Nephron (organoid): ENCODE results near the gene TCL1A.

Experiments
- H3K27ac Mint-ChIP-seq, 3 experiments: 2 replicates each; pipeline ENCODE4 v1.8.0; 2020; ENCODE audit warnings: mixed read lengths in 3 of 3, mild to moderate bottlenecking in 2 of 3, moderate library complexity in 1 of 3
- H3K27me3 Mint-ChIP-seq: 2 replicates; pipeline ENCODE4 v1.8.0; 2021; ENCODE audit warnings: low read depth, mild to moderate bottlenecking, moderate library complexity, mixed read lengths
- H3K36me3 Mint-ChIP-seq: 2 replicates; pipeline ENCODE4 v1.8.0; 2020; ENCODE audit warnings: low read depth, mixed read lengths
- H3K4me1 Mint-ChIP-seq: 2 replicates; pipeline ENCODE4 v1.8.0; 2020; ENCODE audit warnings: mixed read lengths
- H3K4me3 Mint-ChIP-seq, 3 experiments: 2 replicates each; pipeline ENCODE4 v1.8.0; 2020; ENCODE audit warnings: mild to moderate bottlenecking in 3 of 3, mixed read lengths in 3 of 3, moderate library complexity in 2 of 3
- H3K9me3 Mint-ChIP-seq: 2 replicates; pipeline ENCODE4 v1.8.0; 2020; ENCODE audit warnings: mixed read lengths
- TF ChIP-seq, protein P1 (sequence below), 3 experiments: fragments of 200-600 bp; sonication (generic); IDR thresholded peaks; one replicate each; pipeline ENCODE4 v1.5.0; 2021; ENCODE audit warnings: antibody characterized with exemption in 3 of 3; ENCODE audit not compliant: unreplicated experiment in 3 of 3

The TCL1A gene

DNA sequence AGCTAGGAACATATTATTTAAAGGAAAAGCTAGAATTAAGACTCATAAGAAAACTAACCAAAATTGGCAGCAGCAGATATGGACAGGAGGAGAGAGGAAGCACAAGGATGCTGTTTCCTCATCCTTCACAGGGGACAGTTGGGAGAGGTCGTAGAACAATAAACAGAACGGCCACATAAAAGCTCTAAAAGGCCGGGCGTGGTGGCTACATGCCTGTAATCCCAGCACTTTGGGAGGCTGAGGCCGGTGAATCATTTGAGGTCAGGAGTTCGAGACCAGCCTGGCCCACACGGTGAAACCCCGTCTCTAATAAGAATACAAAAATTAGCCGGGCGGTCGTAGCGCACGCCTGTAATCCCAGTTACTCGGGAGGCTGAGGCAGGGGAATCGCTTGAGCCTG lies 17.2 kb downstream of the TCL1A start:
- Mint-ChIP-seq H3K4me3 (no peak overlapping the region), H3K9me3 (no peaks in the 10 kb centered on the region), H3K27ac (peak overlapping the region in 1 of 3 experiments; percentile 23), H3K4me1 (peaks cover 20% of the 10 kb centered on the region), H3K27me3 (peaks cover 19% of the 10 kb centered on the region), H3K36me3 (no peaks in the 10 kb centered on the region)
- TF ChIP-seq, protein P1, sequence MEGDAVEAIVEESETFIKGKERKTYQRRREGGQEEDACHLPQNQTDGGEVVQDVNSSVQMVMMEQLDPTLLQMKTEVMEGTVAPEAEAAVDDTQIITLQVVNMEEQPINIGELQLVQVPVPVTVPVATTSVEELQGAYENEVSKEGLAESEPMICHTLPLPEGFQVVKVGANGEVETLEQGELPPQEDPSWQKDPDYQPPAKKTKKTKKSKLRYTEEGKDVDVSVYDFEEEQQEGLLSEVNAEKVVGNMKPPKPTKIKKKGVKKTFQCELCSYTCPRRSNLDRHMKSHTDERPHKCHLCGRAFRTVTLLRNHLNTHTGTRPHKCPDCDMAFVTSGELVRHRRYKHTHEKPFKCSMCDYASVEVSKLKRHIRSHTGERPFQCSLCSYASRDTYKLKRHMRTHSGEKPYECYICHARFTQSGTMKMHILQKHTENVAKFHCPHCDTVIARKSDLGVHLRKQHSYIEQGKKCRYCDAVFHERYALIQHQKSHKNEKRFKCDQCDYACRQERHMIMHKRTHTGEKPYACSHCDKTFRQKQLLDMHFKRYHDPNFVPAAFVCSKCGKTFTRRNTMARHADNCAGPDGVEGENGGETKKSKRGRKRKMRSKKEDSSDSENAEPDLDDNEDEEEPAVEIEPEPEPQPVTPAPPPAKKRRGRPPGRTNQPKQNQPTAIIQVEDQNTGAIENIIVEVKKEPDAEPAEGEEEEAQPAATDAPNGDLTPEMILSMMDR (IDR thresholded peaks at IDR 0.05; ENCODE audit: unreplicated experiment in 3 of 3) = no peak

DNA sequence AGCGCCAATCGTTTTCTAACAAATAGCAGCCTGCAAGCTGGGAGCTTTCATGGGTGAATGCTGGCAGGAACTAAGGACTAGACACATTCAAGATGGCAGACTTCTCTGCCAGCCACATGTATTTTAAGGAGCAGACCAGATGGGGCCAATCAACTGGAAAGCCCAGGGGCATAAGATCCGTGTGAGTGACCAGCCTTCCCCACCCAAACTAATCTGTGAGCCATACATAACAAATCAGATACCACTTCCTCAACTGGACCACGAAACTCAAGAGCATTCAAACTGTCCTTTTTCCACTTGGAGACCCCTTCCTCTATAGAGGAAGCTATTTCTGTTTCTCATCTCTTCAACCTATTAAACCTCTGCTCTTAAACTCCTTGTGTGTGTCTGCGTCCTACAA lies 18.0 kb downstream of the TCL1A start:
- no peak overlapping the region for H3K27ac Mint-ChIP-seq
- H3K9me3 Mint-ChIP-seq = no peaks in the 10 kb centered on the region
- H3K4me3 Mint-ChIP-seq = no peak overlapping the region

DNA sequence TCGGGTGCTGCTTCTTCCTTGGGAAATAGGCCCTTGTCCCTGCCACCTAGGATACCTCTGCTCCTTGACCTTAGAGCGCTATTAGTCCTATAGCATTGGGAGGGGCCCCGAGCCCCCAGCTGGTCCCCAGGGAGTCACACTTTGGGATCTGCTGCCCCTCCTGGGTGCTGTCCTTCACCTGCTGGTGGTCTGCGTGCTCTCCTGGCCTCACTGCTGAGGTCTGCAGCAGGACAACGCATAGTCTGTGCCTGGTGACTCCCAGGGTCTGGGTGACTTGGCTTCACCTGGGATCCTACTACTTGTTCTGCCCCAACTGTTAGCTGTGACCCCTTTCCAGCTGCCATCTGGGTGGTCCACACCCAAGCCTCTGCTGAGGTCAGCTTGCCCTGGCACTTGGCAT lies 18.9 kb downstream of the TCL1A start:
- Mint-ChIP-seq H3K36me3 (no peaks in the 10 kb centered on the region), H3K27ac (no peak overlapping the region), H3K27me3 (peaks cover 21% of the 10 kb centered on the region), H3K4me1 (peaks cover 8% of the 10 kb centered on the region), H3K9me3 (no peaks in the 10 kb centered on the region), H3K4me3 (no peak overlapping the region)
- TF ChIP-seq, protein P1 (IDR thresholded peaks at IDR 0.05; ENCODE audit: unreplicated experiment in 3 of 3) = no peak

More for the DNA sequence above, 18.0 kb downstream of the TCL1A start:
- H3K4me1 Mint-ChIP-seq = peaks cover 16% of the 10 kb centered on the region
- H3K27me3 Mint-ChIP-seq = peaks cover 19% of the 10 kb centered on the region
- TF ChIP-seq, protein P1 (IDR thresholded peaks at IDR 0.05; ENCODE audit: unreplicated experiment in 3 of 3) = no peak
- H3K36me3 Mint-ChIP-seq = no peaks in the 10 kb centered on the region

DNA sequence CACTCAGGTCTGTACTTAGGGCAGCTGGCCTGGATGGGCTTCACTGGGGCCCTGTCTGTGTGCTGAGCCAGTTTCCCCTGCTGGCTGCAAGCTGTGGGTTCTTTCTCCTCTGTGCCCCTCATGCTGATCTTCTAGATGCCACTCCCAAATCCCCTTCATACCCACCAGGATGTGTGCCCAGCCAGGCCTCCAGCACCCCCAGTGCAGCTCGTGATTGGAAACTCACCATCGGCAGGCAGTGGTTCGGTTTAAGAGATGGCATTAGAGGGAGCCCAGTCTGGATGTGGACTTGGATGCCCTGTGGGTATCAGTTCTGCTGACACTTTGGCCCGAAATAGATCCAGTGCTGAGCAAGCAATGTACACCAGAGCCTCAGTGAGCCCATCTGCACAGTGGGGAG lies 21.8 kb downstream of the TCL1A start:
- Mint-ChIP-seq H3K9me3 (no peaks in the 10 kb centered on the region), H3K4me1 (no peaks in the 10 kb centered on the region), H3K27me3 (peaks cover 20% of the 10 kb centered on the region), H3K4me3 (no peak overlapping the region), H3K36me3 (no peaks in the 10 kb centered on the region), H3K27ac (no peak overlapping the region)
- TF ChIP-seq, protein P1 (IDR thresholded peaks at IDR 0.05; ENCODE audit: unreplicated experiment in 3 of 3) = no peak

DNA sequence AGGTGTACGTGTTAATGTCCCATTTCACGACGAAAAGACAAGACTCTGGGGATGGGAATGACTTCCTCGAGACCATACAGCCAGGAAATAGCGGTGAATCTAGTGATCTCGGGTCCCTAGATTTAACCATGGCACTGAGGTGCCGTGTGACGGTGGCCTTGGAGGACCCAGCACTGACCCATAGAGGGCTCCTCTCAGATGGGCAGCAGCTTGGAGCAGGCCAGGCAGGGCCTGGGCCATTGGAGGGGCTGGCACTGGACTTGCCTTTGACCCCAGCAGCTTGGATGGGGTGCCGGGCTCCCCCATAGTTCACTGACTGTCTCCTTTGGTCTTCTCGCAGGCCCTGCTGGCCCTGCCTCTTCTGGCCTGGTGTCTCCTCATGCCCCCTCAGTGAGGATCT lies 22.3 kb downstream of the TCL1A start:
- Mint-ChIP-seq H3K36me3 (no peaks in the 10 kb centered on the region), H3K9me3 (no peaks in the 10 kb centered on the region), H3K27me3 (peaks cover 18% of the 10 kb centered on the region), H3K4me1 (no peaks in the 10 kb centered on the region), H3K27ac (no peak overlapping the region), H3K4me3 (no peak overlapping the region)
- TF ChIP-seq, protein P1 (IDR thresholded peaks at IDR 0.05; ENCODE audit: unreplicated experiment in 3 of 3) = no peak

DNA sequence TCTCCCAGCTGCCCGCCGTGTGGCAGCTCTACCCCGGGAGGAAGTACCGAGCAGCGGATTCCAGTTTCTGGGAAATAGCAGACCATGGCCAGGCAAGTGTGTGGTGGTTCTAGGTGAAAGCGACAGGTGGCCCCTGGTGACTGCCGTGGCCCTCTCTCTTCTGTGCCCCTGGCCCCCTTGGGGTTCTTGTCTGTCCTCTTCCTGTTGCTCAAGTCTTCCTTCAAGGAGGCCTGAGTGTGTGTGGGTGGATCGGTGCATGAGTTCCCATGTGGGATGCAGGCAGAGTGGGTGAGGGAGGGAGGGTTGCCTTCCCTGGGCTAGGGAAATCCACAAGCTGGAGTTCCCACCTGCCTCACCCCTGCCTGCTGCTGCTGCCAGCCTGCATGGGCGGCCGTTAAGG lies 23.1 kb downstream of the TCL1A start:
- TF ChIP-seq, protein P1 (IDR thresholded peaks at IDR 0.05; ENCODE audit: unreplicated experiment in 3 of 3) = no peak
- no peaks in the 10 kb centered on the region for H3K4me1 Mint-ChIP-seq
- H3K27ac Mint-ChIP-seq = no peak overlapping the region
- H3K9me3 Mint-ChIP-seq = no peaks in the 10 kb centered on the region
- peaks cover 13% of the 10 kb centered on the region for H3K27me3 Mint-ChIP-seq
- no peaks in the 10 kb centered on the region for H3K36me3 Mint-ChIP-seq
- H3K4me3 Mint-ChIP-seq = no peak overlapping the region
